Omental fat pad (tissue), 4 donors: ENCODE results near the gene LRRC75A. TPM values are rescaled to one million over a fixed set of nuclear protein-coding genes. Genes with fewer than 3 reads are reported as not detected.

Experiments
- ATAC-seq: fragments of 150-250 bp; one replicate; pipeline ENCODE4 v1.9.1; 2016; ENCODE audit warnings: mild to moderate bottlenecking, moderate library complexity; ENCODE audit not compliant: low FRiP score
- DNase-seq: peaks from one replicate; pipeline ENCODE4 v3.0.0-alpha.2; 2019; ENCODE audit warnings: low spot score
- CTCF ChIP-seq, 3 donors: fragments of 450-650 bp; IDR thresholded peaks; one replicate each; pipeline ENCODE4 v1.5.1; 2016 to 2017; ENCODE audit warnings: antibody characterized with exemption in 3 of 3, mild to moderate bottlenecking in 3 of 3, moderate library complexity in 2 of 3
- total RNA-seq, 4 donors: library from RNA; depleted of rRNA; stranded (reverse); fragments of >200 nt; gene quantifications; one replicate each; pipeline ENCODE4 v1.1.0, GENCODE V29; 2016

LRRC75A gene
- total RNA-seq, 4 donors from 2014 or later: 0.74 to 3.5 (median 2.1) TPM

GRCh38 chr17:16488186-16488967 lies 3.6 kb downstream of the LRRC75A start:
- DNase-seq (no peak), ATAC-seq (no peak)
- TF ChIP-seq CTCF (IDR thresholded peaks at IDR 0.05): no peak

GRCh38 chr17:16486373-16487250 lies 5.4 kb downstream of the LRRC75A start:
- no peak for TF ChIP-seq CTCF (IDR thresholded peaks at IDR 0.05)
- DNase-seq (no peak), ATAC-seq (no peak)

- TF ChIP-seq CTCF (IDR thresholded peaks at IDR 0.05): no peak
- DNase-seq (no peak), ATAC-seq (no peak)
Measured at GRCh38 chr17:16484445-16485175, 7.4 kb downstream of the LRRC75A start.

GRCh38 chr17:16483021-16483645 lies 8.9 kb downstream of the LRRC75A start:
- no peak for TF ChIP-seq CTCF (IDR thresholded peaks at IDR 0.05)
- DNase-seq (no peak), ATAC-seq (no peak)

GRCh38 chr17:16482253-16482652 lies 9.7 kb downstream of the LRRC75A start:
- TF ChIP-seq CTCF (IDR thresholded peaks at IDR 0.05): no peak
- ATAC-seq: no peak
- DNase-seq: no peak

- no peak for TF ChIP-seq CTCF (IDR thresholded peaks at IDR 0.05)
- no peak for ATAC-seq
- no peak for DNase-seq
Measured at GRCh38 chr17:16480995-16481394, 11.0 kb downstream of the LRRC75A start.
